DND-41 (cell line): ENCODE results near the gene SCAPER.

ENCODE experiments used
- ATAC-seq: fragments of 200-7000 bp; cut with Tn5 transposase; 3 replicates; pipeline ENCODE4 v1.9.1; 2021; ENCODE audit warnings: low read depth; ENCODE audit not compliant: insufficient read depth
- DNase-seq: peaks from one replicate; pipeline ENCODE4 v3.0.0-alpha.2; 2020
- H2AFZ ChIP-seq: 2 replicates; pipeline ENCODE4 v1.6.0; 2012; ENCODE audit warnings: low read depth, low read length
- H3K27ac ChIP-seq: 2 replicates; pipeline ENCODE4 v1.5.1; 2012; ENCODE audit warnings: low read length, inconsistent platforms
- H3K27me3 ChIP-seq: fragments of 200-600 bp; sonication (generic); 2 replicates; pipeline ENCODE4 v1.6.0; 2012; ENCODE audit warnings: low read length, mild to moderate bottlenecking, inconsistent platforms; ENCODE audit not compliant: insufficient read depth, poor library complexity
- H3K36me3 ChIP-seq: 2 replicates; pipeline ENCODE4 v1.5.1; 2012; ENCODE audit warnings: low read length, inconsistent platforms; ENCODE audit not compliant: insufficient read depth
- H3K4me1 ChIP-seq: 2 replicates; pipeline ENCODE4 v1.5.1; 2012; ENCODE audit warnings: mild to moderate bottlenecking, low read length; ENCODE audit not compliant: insufficient read depth
- H3K4me2 ChIP-seq: 2 replicates; pipeline ENCODE4 v1.6.0; 2012; ENCODE audit warnings: mild to moderate bottlenecking, moderate library complexity, low read length, inconsistent platforms; ENCODE audit not compliant: insufficient read depth
- H3K4me3 ChIP-seq, 2 experiments: fragments of 200-600 bp in 1 of 2; shearing (Covaris generic) in 1 of 2; 2 replicates each; pipeline ENCODE4 v1.5.1; 2012 to 2016; ENCODE audit warnings: inconsistent platforms in 2 of 2, low read length in 2 of 2, mild to moderate bottlenecking in 2 of 2, low read depth in 1 of 2, moderate library complexity in 1 of 2
- H3K79me2 ChIP-seq: 2 replicates; pipeline ENCODE4 v1.6.0; 2012; ENCODE audit warnings: low read length, inconsistent platforms; ENCODE audit not compliant: insufficient read depth
- H3K9ac ChIP-seq: 2 replicates; pipeline ENCODE4 v1.6.0; 2012; ENCODE audit warnings: low read depth, mild to moderate bottlenecking, inconsistent platforms, low read length, moderate library complexity
- H3K9me3 ChIP-seq: 2 replicates; pipeline ENCODE4 v1.5.1; 2012; ENCODE audit warnings: low read length, moderate library complexity, mild to moderate bottlenecking, inconsistent platforms; ENCODE audit not compliant: insufficient read depth, severe bottlenecking
- H4K20me1 ChIP-seq: 2 replicates; pipeline ENCODE4 v1.6.0; 2012; ENCODE audit warnings: low read length; ENCODE audit not compliant: insufficient read depth
- CTCF ChIP-seq: IDR thresholded peaks from 2 replicates; pipeline ENCODE4 v1.5.1; 2012; ENCODE audit warnings: borderline replicate concordance, low read length, moderate library complexity, mild to moderate bottlenecking; ENCODE audit not compliant: poor library complexity, severe bottlenecking; ENCODE audit errors: extremely low read depth
- EZH2 ChIP-seq: IDR thresholded peaks from 3 replicates; pipeline ENCODE4 v1.6.1; 2012; ENCODE audit warnings: borderline replicate concordance, low read depth, mild to moderate bottlenecking, moderate library complexity, low read length, inconsistent platforms; ENCODE audit not compliant: severe bottlenecking

Gene SCAPER

GRCh38 chr15:76863693-76864092 is 41.4 kb downstream of the SCAPER start:
- no peaks in the 10 kb centered on the region for H3K36me3 ChIP-seq
- H3K27ac ChIP-seq, result no peak overlapping the region
- TF ChIP-seq EZH2 (no peak), CTCF (no peak)
- DNase-seq (no peak), ATAC-seq (no peak)
- H3K4me2 ChIP-seq, result no peak overlapping the region
- no peak overlapping the region for H3K4me3 ChIP-seq
- H2AFZ ChIP-seq, result no peak overlapping the region
- H3K4me1 ChIP-seq, result no peaks in the 10 kb centered on the region
- H4K20me1 ChIP-seq, result peaks cover 3% of the 10 kb centered on the region; the same call in 1 of the 2 replicates
- peaks cover 4% of the 10 kb centered on the region; the same call in 1 of the 2 replicates for H3K79me2 ChIP-seq
- H3K9me3 ChIP-seq, result no peaks in the 10 kb centered on the region
- no peaks in the 10 kb centered on the region for H3K27me3 ChIP-seq
- no peak overlapping the region for H3K9ac ChIP-seq

DNA sequence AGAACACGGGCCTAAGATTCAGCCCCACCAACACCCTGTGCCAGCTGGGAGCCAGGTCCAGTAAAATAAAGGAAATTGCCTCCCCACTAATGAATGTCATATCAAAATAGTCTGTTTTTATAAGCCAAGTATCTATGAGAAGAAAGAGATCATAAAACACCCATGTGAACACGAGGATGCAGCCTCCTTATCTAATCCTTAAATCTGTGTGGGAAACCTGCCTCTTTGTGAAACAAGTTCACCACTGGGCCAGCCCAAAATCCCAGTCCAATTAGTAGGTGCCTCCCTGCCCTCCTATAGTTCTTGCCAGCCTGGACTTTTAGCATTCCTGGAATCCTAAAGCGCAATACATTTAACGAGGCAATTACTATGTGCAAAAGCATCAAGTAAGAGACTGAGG is 42.0 kb downstream of the SCAPER start:
- no peak for DNase-seq
- TF ChIP-seq CTCF (no peak), EZH2 (no peak)
- Histone ChIP-seq H3K4me2 (no peak overlapping the region), H3K27me3 (no peaks in the 10 kb centered on the region), H3K79me2 (peaks cover 4% of the 10 kb centered on the region; the same call in 1 of the 2 replicates), H3K9me3 (no peaks in the 10 kb centered on the region), H4K20me1 (peaks cover 3% of the 10 kb centered on the region; the same call in 1 of the 2 replicates), H3K36me3 (no peaks in the 10 kb centered on the region), H2AFZ (no peak overlapping the region), H3K9ac (no peak overlapping the region), H3K4me3 (no peak overlapping the region), H3K4me1 (no peaks in the 10 kb centered on the region), H3K27ac (no peak overlapping the region)
- no peak for ATAC-seq

DNA sequence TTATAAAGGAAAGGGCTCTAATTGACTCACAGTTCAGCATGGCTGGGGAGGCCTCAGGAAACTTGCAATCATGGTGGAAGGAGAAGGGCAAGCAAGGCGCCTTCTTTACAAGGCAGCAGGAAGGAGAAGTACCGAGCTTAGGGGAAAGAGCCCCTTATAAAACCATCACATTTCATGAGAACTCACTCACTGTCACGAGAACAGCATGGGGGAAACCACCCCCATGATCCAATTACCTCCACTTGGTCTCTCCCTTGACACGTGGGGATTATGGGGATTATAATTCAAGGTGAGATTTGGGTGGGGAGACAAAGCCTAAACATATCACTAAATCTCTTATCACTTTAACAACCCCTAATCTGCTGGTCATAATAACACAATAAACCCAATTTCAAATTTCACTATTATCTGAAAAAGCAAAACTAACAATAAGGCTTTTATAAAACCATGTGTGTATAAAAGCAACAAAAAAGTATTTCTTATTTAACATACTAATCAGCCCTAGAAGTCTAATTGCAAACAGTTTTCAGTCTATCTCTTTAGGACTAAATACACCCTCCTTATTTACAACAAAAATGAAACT is 43.2 kb downstream of the SCAPER start:
- Histone ChIP-seq H3K4me2 (no peak overlapping the region), H2AFZ (no peak overlapping the region), H4K20me1 (0 out of 2 replicates have a peak, but pooled peaks cover 3% of the 10 kb centered on the region), H3K27me3 (no peaks in the 10 kb centered on the region), H3K9ac (no peak overlapping the region), H3K79me2 (no peaks in the 10 kb centered on the region), H3K4me3 (no peak overlapping the region), H3K36me3 (no peaks in the 10 kb centered on the region), H3K9me3 (no peaks in the 10 kb centered on the region), H3K4me1 (no peaks in the 10 kb centered on the region), H3K27ac (no peak overlapping the region)
- TF ChIP-seq CTCF, result no peak
- no peak for TF ChIP-seq EZH2
- DNase-seq, result no peak
- no peak for ATAC-seq
